Heart left ventricle (tissue), 16 donors: ENCODE data around the gene WBP2. TPM values are rescaled to one million over a fixed set of nuclear protein-coding genes. Genes with fewer than 3 reads are reported as not detected.
A peak's percentile ranks its signal among the peaks of the same experiment; 100 is the strongest.

Source experiments
- ATAC-seq, 4 donors: fragments of 200-7000 bp; cut with Tn5 transposase; one replicate each; pipeline ENCODE4 v1.9.1; 2020 to 2022; ENCODE audit warnings: moderate library complexity in 4 of 4, mild to moderate bottlenecking in 3 of 4, moderate number of reproducible peaks in 1 of 4
- DNase-seq, 5 donors: peaks; one replicate each; pipeline ENCODE4 v3.0.0-alpha.2; 2020
- H3K27ac ChIP-seq, 12 donors: fragments of 200-600 bp; sonication (generic) in 4 of 12; one replicate each; pipeline versions ENCODE4 v1.5.0 to v1.8.0; 2016 to 2022; ENCODE audit warnings: mild to moderate bottlenecking in 2 of 12
- H3K27me3 ChIP-seq, 9 donors: fragments of 200-600 bp; sonication (generic) in 2 of 9; one replicate each; pipeline versions ENCODE4 v1.5.1 to v1.8.0; 2016 to 2022; ENCODE audit warnings: mild to moderate bottlenecking in 3 of 9
- H3K36me3 ChIP-seq, 9 donors: fragments of 200-600 bp; sonication (generic) in 2 of 9; one replicate each; pipeline versions ENCODE4 v1.5.0 to v1.8.0; 2018 to 2022; ENCODE audit warnings: mild to moderate bottlenecking in 2 of 9
- H3K4me1 ChIP-seq, 12 donors: fragments of 200-600 bp; sonication (generic) in 4 of 12; one replicate each; pipeline versions ENCODE4 v1.5.0 to v1.8.0; 2016 to 2022; ENCODE audit warnings: mild to moderate bottlenecking in 3 of 12
- H3K4me3 ChIP-seq, 12 donors: fragments of 200-600 bp; sonication (generic) in 4 of 12; one replicate each; pipeline versions ENCODE4 v1.5.0 to v1.8.0; 2017 to 2022; ENCODE audit warnings: mild to moderate bottlenecking in 9 of 12, moderate library complexity in 4 of 12
- H3K9me3 ChIP-seq, 12 donors: fragments of 200-600 bp; sonication (generic) in 4 of 12; one replicate each; pipeline versions ENCODE4 v1.5.0 to v1.8.0; 2016 to 2022; ENCODE audit warnings: mild to moderate bottlenecking in 1 of 12
- CTCF ChIP-seq, 12 donors: fragments of 200-600 bp; sonication (generic) in 4 of 12; IDR thresholded peaks; one replicate each; pipeline versions ENCODE4 v1.5.0 to v1.8.0; 2018 to 2022; ENCODE audit warnings: antibody characterized with exemption in 12 of 12, mild to moderate bottlenecking in 5 of 12
- POLR2A ChIP-seq, 2 donors: fragments of 450-650 bp; IDR thresholded peaks; one replicate each; pipeline ENCODE4 v1.6.1; 2017; ENCODE audit warnings: antibody characterized with exemption in 2 of 2, mild to moderate bottlenecking in 2 of 2, moderate library complexity in 2 of 2
- WGBS, 4 donors: extraction: QIAGEN DNeasy Blood & Tissue Kit in 2 of 4; methylation state at CpG; one replicate each; pipeline versions ENCODE4 v1.1.5 to v1.1.7; 2013 to 2018; 5-methylcytosine and 5-hydroxymethylcytosine counted together
- intact Hi-C, 10 donors: fragments of 100-400 bp; cut with DNase I; formaldehyde crosslinking; loops; one replicate each; pipeline versions ENCODE4 v1.11.1 to v1.14.2; 2022
- polyA plus RNA-seq, 2 donors: library from polyadenylated mRNA; stranded (reverse); fragments of 200-250 nt; gene quantifications; one replicate each; pipeline ENCODE4 v1.2.3, GENCODE V29; 2013
- total RNA-seq, 9 donors: library from RNA; depleted of rRNA in 2 of 9; stranded (reverse); fragments of >200 nt in 2 of 9; fragmentation: NEBNext Ultra II Directional in 3 of 9; extraction: Animal tissue kit (Norgen Biotek cat#: 25700) in 3 of 9; gene quantifications; one replicate each; pipeline versions ENCODE4 v1.1.0 to v1.2.4, GENCODE V29; 2016 to 2023
- donor health status: ischemic (EF 13 %, LVEDD 7.1; RV severe dilation, severe dysfunction).
- donor health status: healthy with polysubstance abuse.
- donor health status: DM: no; HTN: yes; CAD: no.
- donor health status: DM: no; HTN: no; CAD: no.
- donor health status: ischemic (EF 25% LVEDD 6.9; RV normal size, moderate dysfunction).
- donor health status: ischemic (EF 25% LVEDD 5.7; RV mildly dilated, moderate dysfunction).
- donor health status: healthy.
- donor health status: DM: yes; HTN: yes; CAD: no.
- donor health status: ischemic (EF 35%, LVEDD 5.7; RV mildly dilated, moderate dysfunction).
- donor health status: nonischemic (EF 11% LVEDD 7.7; RV severe dilation, severe dysfunction).
- donor health status: DM: yes; HTN: yes; CAD: no.
- donor health status: PGD.
- donor health status: ischemic (EF 29% LVEDD 5.4; RV normal size, mild dysfunction).
- donor health status: nonischemic (EF 23%, LVEDD 6.1; RV moderate dilation, normal function).

The WBP2 gene
- total and polyA plus RNA-seq, 11 donors: 128 to 311 (median 158) TPM

DNA sequence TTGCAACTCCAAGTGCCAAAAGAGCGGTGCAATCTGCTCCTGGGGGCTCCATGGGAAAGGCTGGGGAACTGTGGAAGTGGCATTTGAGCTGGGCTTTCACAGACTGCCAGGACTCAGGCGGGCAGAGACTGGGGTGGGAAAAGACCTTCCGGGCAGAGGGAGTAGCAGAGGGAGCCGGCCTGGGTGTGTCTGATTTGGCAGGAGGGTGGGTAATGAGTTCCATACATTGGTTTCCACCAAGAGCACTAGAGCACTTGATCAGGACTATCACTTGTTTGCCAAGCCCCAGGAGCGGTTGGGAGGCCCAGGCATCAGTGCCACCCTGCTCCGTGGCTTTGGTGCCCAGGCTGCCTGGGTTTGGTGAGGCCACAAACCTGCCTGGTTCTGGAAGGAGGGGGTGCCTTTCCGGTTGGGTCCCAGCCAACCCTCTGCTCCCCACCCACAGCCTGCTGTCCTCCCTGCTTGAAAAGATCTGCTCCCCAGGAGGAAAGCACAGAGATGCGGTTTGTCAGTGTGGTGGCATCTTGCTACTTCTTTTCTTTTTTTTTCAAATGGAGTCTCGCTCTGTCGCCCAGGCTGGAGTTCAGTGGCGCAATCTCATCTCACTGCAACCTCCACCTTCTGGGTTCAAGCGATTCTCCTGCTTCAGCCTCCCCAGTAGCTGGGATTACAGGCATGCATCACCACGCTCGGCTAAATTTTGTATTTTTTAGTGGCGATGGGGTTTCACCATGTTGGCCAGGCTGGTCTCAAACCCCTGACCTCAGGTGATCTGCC is 26.7 kb upstream of the WBP2 start:
- no peaks in the 10 kb centered on the region for H3K27me3 ChIP-seq
- DNase-seq (no peak), ATAC-seq (no peak)
- H3K27ac ChIP-seq: no peak overlapping the region
- H3K9me3 ChIP-seq: no peaks in the 10 kb centered on the region
- no peaks in the 10 kb centered on the region for H3K36me3 ChIP-seq
- TF ChIP-seq CTCF (IDR thresholded peaks at IDR 0.05) (no peak), POLR2A (IDR thresholded peaks at IDR 0.05) (no peak)
- H3K4me3 ChIP-seq: no peak overlapping the region
- 88 to 92% (median 92%) methylated on average over 15 of the region's 15 CpGs for WGBS, 4 donors
- intact Hi-C loops: no loop called here
- H3K4me1 ChIP-seq: peaks cover 0 to 29% (median 5%) of the 10 kb centered on the region in 12 donors

DNA sequence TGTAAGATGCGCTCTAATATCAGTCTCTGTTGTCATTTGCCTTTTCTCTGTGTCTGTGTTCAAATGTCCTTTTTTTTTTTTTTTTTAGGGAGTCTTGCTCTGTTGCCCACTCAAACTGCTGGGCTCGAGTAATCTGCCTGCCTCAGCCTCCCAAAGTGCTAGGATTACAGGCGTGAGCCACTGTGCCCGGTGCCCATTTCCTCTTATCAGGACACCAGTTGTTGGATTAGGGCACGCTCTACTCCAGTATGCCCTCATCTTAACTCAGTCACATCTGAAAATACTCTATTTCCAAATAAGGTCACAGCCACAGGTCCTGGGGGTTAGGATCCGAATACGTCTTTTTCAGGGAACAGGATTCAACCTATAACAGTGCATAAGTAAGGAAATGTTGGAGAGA is 25.1 kb upstream of the WBP2 start:
- H3K27me3 ChIP-seq: no peaks in the 10 kb centered on the region
- no peak overlapping the region for H3K4me3 ChIP-seq
- H3K27ac ChIP-seq: no peak overlapping the region
- intact Hi-C loops: no loop called here
- H3K4me1 ChIP-seq: peaks cover 10 to 39% (median 20%) of the 10 kb centered on the region in 12 donors
- no peaks in the 10 kb centered on the region for H3K9me3 ChIP-seq
- ATAC-seq: no peak
- WGBS, 4 donors: 78 to 85% (median 82%) methylated on average over 7 of the region's 7 CpGs
- TF ChIP-seq POLR2A (IDR thresholded peaks at IDR 0.05): no peak
- TF ChIP-seq CTCF (IDR thresholded peaks at IDR 0.05): no peak
- DNase-seq: no peak
- H3K36me3 ChIP-seq: peaks cover 0 to 9% (median 5%) of the 10 kb centered on the region in 9 donors

DNA sequence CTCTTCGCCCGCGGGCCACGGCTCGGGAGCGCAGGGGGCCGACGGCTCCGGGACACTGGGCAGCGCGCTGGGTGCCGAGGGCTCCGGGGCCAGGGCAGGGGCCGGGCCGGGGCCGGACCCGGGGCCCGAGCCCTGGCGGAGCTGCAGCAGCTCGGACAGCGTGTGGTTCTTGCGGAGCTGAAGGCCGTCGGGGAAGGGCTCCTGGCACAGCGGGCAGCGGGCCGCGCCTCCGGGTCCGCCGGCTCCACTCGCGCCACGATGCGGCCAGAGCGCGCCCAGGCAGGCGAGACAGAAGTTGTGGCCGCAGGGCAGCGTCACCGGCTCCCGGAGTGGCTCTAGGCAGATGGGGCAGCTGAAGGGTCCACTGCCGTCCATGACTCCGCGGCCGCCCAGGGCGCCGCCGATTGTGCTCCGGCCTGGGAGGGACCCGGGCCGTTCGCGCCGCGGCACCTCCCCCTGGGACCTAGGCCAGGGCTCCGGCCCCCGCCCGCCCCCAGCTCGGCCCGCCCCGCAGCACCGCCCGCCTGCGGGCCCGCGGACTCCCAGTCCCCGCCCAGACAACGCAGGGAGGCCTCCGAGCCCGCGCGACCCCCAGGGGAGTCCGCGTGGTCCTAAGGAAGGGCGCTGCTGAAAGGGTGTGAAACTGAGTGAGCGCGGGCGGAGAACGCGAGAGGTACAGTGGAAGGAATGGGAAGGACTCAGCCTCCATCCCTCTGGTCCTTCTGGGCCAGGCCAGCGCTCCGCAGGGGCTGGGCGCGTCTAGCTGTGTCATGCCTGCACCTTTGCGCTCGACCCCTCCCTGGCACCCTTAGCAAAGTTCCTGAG is 23.3 kb upstream of the WBP2 start, which contains the start of gene TRIM47:
Gene TRIM47, minus strand, starts transcription at position 408 of the 825 bp plus-strand sequence. Its CDS starts 33 bp downstream, at position 375.
- Histone ChIP-seq H3K27ac (peak within 1 kb of the TSS; percentile 91 to 99 (median 96)), H3K4me3 (peak within 1 kb of the TSS; percentile 64 to 96 (median 78)), H3K4me1 (peaks cover 10 to 57% (median 36%) of the 10 kb centered on the region in 12 donors), H3K9me3 (no peaks in the 10 kb centered on the region), H3K27me3 (no peaks in the 10 kb centered on the region), H3K36me3 (peaks cover 0 to 27% (median 22%) of the 10 kb centered on the region in 9 donors)
- DNase-seq (peak; percentile 69 to 90 (median 84)), ATAC-seq (peak; percentile 13 to 68 (median 47))
- TF ChIP-seq CTCF (IDR thresholded peaks at IDR 0.05) (peak in 2 of 12 donors; percentile 11 to 34), POLR2A (IDR thresholded peaks at IDR 0.05) (peak in 1 of 2 donors; percentile 93)
- 1 to 2% (median 1%) methylated on average over 39 to 87 of the region's 87 CpGs for WGBS, 4 donors
- intact Hi-C loops: loop anchor here in 5 of 10 donors (1.0 to 10.0 kb wide), 3 partner anchors 16 to 104 kb away; partner anchors contain the start of gene WBP2 (in 2 of the 5)
